Karpas-422 (cell line): Measurements from ENCODE around the gene KCNG2. TPM values are rescaled to one million over a fixed set of nuclear protein-coding genes. Genes with fewer than 3 reads are reported as not detected.

ENCODE experiments used
- DNase-seq: peaks from one replicate; pipeline ENCODE4 v3.0.0-alpha.2; 2015
- H2AFZ ChIP-seq: fragments of 200-600 bp; sonication (generic); 2 replicates; pipeline ENCODE4 v1.6.1; 2014; ENCODE audit warnings: antibody characterized with exemption, low read length, mixed read lengths
- H3K27ac ChIP-seq: fragments of 200-600 bp; sonication (generic); 2 replicates; pipeline ENCODE4 v1.5.1; 2014; ENCODE audit warnings: mild to moderate bottlenecking, low read length, moderate library complexity
- H3K27me3 ChIP-seq: fragments of 200-600 bp; sonication (generic); 2 replicates; pipeline ENCODE4 v1.6.1; 2014; ENCODE audit warnings: low read length, mixed read lengths
- H3K36me3 ChIP-seq: fragments of 200-600 bp; sonication (generic); 2 replicates; pipeline ENCODE4 v1.6.1; 2014; ENCODE audit warnings: low read length, mixed read lengths; ENCODE audit not compliant: insufficient read depth
- H3K4me1 ChIP-seq: fragments of 200-600 bp; sonication (generic); 2 replicates; pipeline ENCODE4 v1.6.1; 2014; ENCODE audit warnings: mild to moderate bottlenecking, low read length, mixed read lengths
- H3K4me2 ChIP-seq: fragments of 200-600 bp; sonication (generic); 2 replicates; pipeline ENCODE4 v1.6.1; 2014; ENCODE audit warnings: low read length, low read depth, mild to moderate bottlenecking; ENCODE audit not compliant: poor library complexity, severe bottlenecking
- H3K4me3 ChIP-seq: fragments of 200-600 bp; sonication (generic); 2 replicates; pipeline ENCODE4 v1.5.1; 2014; ENCODE audit warnings: mild to moderate bottlenecking, antibody characterized with exemption, low read length, mixed read lengths
- H3K79me2 ChIP-seq: fragments of 200-600 bp; sonication (generic); 2 replicates; pipeline ENCODE4 v1.6.1; 2014; ENCODE audit warnings: mild to moderate bottlenecking, low read length, mixed read lengths
- H3K9ac ChIP-seq: fragments of 200-600 bp; sonication (generic); 2 replicates; pipeline ENCODE4 v1.6.0; 2014; ENCODE audit warnings: low read length
- H3K9me2 ChIP-seq: fragments of 200-600 bp; sonication (generic), shearing (Covaris generic); replicated peaks from 2 replicates; pipeline ENCODE4 v1.6.0; 2014; ENCODE audit warnings: mild to moderate bottlenecking, low read length, moderate library complexity; ENCODE audit not compliant: insufficient read depth
- H3K9me3 ChIP-seq: fragments of 300-700, 200-600 bp; sonication (generic); 2 replicates; pipeline ENCODE4 v1.6.1; 2014; ENCODE audit warnings: low read length, mixed read lengths
- H4K20me1 ChIP-seq: fragments of 200-600 bp; sonication (generic); 2 replicates; pipeline ENCODE4 v1.6.1; 2014; ENCODE audit warnings: mild to moderate bottlenecking, antibody characterized with exemption, low read length, low read depth; ENCODE audit not compliant: insufficient read depth
- total RNA-seq: library from RNA; depleted of rRNA; stranded (reverse); fragments of >200 nt; shearing (Covaris generic); gene quantifications from 2 replicates; pipeline ENCODE4 v1.2.3, GENCODE V29; 2014; ENCODE audit warnings: low replicate concordance

KCNG2 gene
- total RNA-seq, 1 experiment from 2014 or later: not detected

- H3K9me3 ChIP-seq: no peaks in the 10 kb centered on the region
- no peaks in the 10 kb centered on the region for H4K20me1 ChIP-seq
- H3K27me3 ChIP-seq: no peaks in the 10 kb centered on the region
- peak overlapping the region; percentile 49 for H3K4me2 ChIP-seq
- H3K4me1 ChIP-seq: peaks cover 23% of the 10 kb centered on the region
- H3K27ac ChIP-seq: peak overlapping the region; percentile 45
- H3K79me2 ChIP-seq: no peaks in the 10 kb centered on the region
- H3K9me2 ChIP-seq: no peaks in the 10 kb centered on the region
- no peaks in the 10 kb centered on the region for H3K36me3 ChIP-seq
- H2AFZ ChIP-seq: peak overlapping the region; percentile 12; the same call in 1 of the 2 replicates
- H3K4me3 ChIP-seq: peak overlapping the region; percentile 21; the same call in 1 of the 2 replicates
- peak; percentile 85 for DNase-seq
- peak overlapping the region; percentile 42 for H3K9ac ChIP-seq
These were observed 57.6 kb downstream of the KCNG2 start for GRCh38 chr18:79855147-79855933.

- Histone ChIP-seq H2AFZ (peak overlapping the region; percentile 39; the same call in 1 of the 2 replicates), H3K4me1 (peaks cover 23% of the 10 kb centered on the region), H3K9ac (peak overlapping the region; percentile 21; the same call in 1 of the 2 replicates), H3K9me3 (peaks cover 5% of the 10 kb centered on the region), H3K27ac (peak overlapping the region; percentile 45), H3K36me3 (no peaks in the 10 kb centered on the region), H3K9me2 (no peaks in the 10 kb centered on the region), H3K4me3 (no peak overlapping the region; the same call in 1 of the 2 replicates), H3K27me3 (no peaks in the 10 kb centered on the region), H3K79me2 (no peaks in the 10 kb centered on the region), H4K20me1 (no peaks in the 10 kb centered on the region), H3K4me2 (peak overlapping the region; percentile 49)
- DNase-seq: peak; percentile 92
These were observed 58.6 kb downstream of the KCNG2 start for GRCh38 chr18:79856119-79857007.

GRCh38 chr18:79857082-79857671, 59.4 kb downstream of the KCNG2 start:
- no peaks in the 10 kb centered on the region for H3K79me2 ChIP-seq
- no peaks in the 10 kb centered on the region for H3K9me2 ChIP-seq
- H2AFZ ChIP-seq: no peak overlapping the region
- no peaks in the 10 kb centered on the region; the same call in 1 of the 2 replicates for H3K36me3 ChIP-seq
- H3K4me3 ChIP-seq: no peak overlapping the region
- H3K9me3 ChIP-seq: peaks cover 12% of the 10 kb centered on the region
- H3K27ac ChIP-seq: no peak overlapping the region
- no peak for DNase-seq
- no peaks in the 10 kb centered on the region for H4K20me1 ChIP-seq
- no peak overlapping the region for H3K9ac ChIP-seq
- no peaks in the 10 kb centered on the region; the same call in 1 of the 2 replicates for H3K27me3 ChIP-seq
- H3K4me2 ChIP-seq: no peak overlapping the region
- H3K4me1 ChIP-seq: peaks cover 23% of the 10 kb centered on the region

DNA sequence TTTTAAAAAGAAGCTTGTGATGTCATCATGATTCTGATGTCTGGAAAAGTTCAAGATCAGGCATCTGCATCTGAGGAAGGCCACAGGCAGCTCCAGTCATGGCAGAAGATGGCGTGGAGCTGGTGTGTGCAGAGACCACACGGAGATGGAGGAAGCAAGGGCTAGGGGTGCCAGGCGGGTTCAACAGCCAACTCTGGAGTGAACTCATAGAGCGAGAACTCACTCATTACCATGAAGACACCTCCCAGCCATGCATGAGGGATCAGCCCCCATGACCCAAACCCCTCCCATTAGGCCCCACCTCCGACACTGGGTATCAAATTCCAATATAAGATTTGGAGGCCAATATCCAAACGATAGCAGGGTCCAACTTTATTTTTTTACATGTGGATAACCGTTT, 61.6 kb downstream of the KCNG2 start:
- peaks cover 22% of the 10 kb centered on the region for H3K9me3 ChIP-seq
- H3K9ac ChIP-seq: no peak overlapping the region
- H3K79me2 ChIP-seq: no peaks in the 10 kb centered on the region
- H3K27me3 ChIP-seq: no peaks in the 10 kb centered on the region; the same call in 1 of the 2 replicates
- no peak overlapping the region for H3K4me2 ChIP-seq
- no peaks in the 10 kb centered on the region; the same call in 1 of the 2 replicates for H3K36me3 ChIP-seq
- H3K27ac ChIP-seq: no peak overlapping the region
- H3K9me2 ChIP-seq: no peaks in the 10 kb centered on the region
- DNase-seq: no peak
- no peaks in the 10 kb centered on the region for H4K20me1 ChIP-seq
- H3K4me3 ChIP-seq: no peak overlapping the region
- H2AFZ ChIP-seq: no peak overlapping the region
- H3K4me1 ChIP-seq: peaks cover 23% of the 10 kb centered on the region

GRCh38 chr18:79861687-79862086, 63.9 kb downstream of the KCNG2 start:
- Histone ChIP-seq H3K79me2 (no peaks in the 10 kb centered on the region), H3K4me1 (peaks cover 1% of the 10 kb centered on the region), H3K9me2 (no peaks in the 10 kb centered on the region), H3K4me3 (no peak overlapping the region), H3K4me2 (no peak overlapping the region), H2AFZ (no peak overlapping the region), H3K27me3 (no peaks in the 10 kb centered on the region; the same call in 1 of the 2 replicates), H3K9me3 (peaks cover 22% of the 10 kb centered on the region), H3K36me3 (no peaks in the 10 kb centered on the region; the same call in 1 of the 2 replicates), H4K20me1 (no peaks in the 10 kb centered on the region), H3K9ac (no peak overlapping the region), H3K27ac (no peak overlapping the region)
- DNase-seq: no peak

- H3K4me3 ChIP-seq: no peak overlapping the region
- H3K9me2 ChIP-seq: no peaks in the 10 kb centered on the region
- no peaks in the 10 kb centered on the region; the same call in 1 of the 2 replicates for H3K27me3 ChIP-seq
- H3K9ac ChIP-seq: no peak overlapping the region
- DNase-seq: no peak
- H3K79me2 ChIP-seq: no peaks in the 10 kb centered on the region
- no peak overlapping the region for H2AFZ ChIP-seq
- no peaks in the 10 kb centered on the region for H3K4me1 ChIP-seq
- no peaks in the 10 kb centered on the region for H4K20me1 ChIP-seq
- H3K9me3 ChIP-seq: peaks cover 22% of the 10 kb centered on the region
- H3K36me3 ChIP-seq: no peaks in the 10 kb centered on the region; the same call in 1 of the 2 replicates
- no peak overlapping the region for H3K27ac ChIP-seq
- no peak overlapping the region for H3K4me2 ChIP-seq
These were observed 64.8 kb downstream of the KCNG2 start for GRCh38 chr18:79862562-79862961.

GRCh38 chr18:79863161-79864005, 65.6 kb downstream of the KCNG2 start:
- Histone ChIP-seq H3K4me2 (no peak overlapping the region), H3K9me3 (peaks cover 22% of the 10 kb centered on the region), H3K79me2 (no peaks in the 10 kb centered on the region), H3K27me3 (no peaks in the 10 kb centered on the region; the same call in 1 of the 2 replicates), H3K9ac (no peak overlapping the region), H2AFZ (no peak overlapping the region), H3K9me2 (no peaks in the 10 kb centered on the region), H3K4me3 (no peak overlapping the region), H3K4me1 (no peaks in the 10 kb centered on the region), H3K36me3 (no peaks in the 10 kb centered on the region; the same call in 1 of the 2 replicates), H4K20me1 (no peaks in the 10 kb centered on the region), H3K27ac (no peak overlapping the region)
- DNase-seq: no peak
